Transverse colon (tissue), 4 donors: ENCODE results near the gene VAV1. TPM values are rescaled to one million over a fixed set of nuclear protein-coding genes. Genes with fewer than 3 reads are reported as not detected.

Experiments
- DNase-seq: peaks from one replicate; pipeline ENCODE4 v3.0.0-alpha.2; 2019
- H3K27ac ChIP-seq, 4 donors: fragments of 200-600 bp; sonication (generic); 2 replicates each; pipeline ENCODE4 v1.5.1; 2016 to 2018; ENCODE audit warnings: inconsistent platforms in 4 of 4
- H3K27me3 ChIP-seq: fragments of 200-600 bp; sonication (generic); 2 replicates; pipeline ENCODE4 v1.5.1; 2017; ENCODE audit warnings: inconsistent platforms
- H3K36me3 ChIP-seq, 4 donors: fragments of 200-600 bp; sonication (generic); 2 replicates each; pipeline ENCODE4 v1.5.1; 2017 to 2019; ENCODE audit warnings: inconsistent platforms in 4 of 4
- H3K4me1 ChIP-seq, 4 donors: fragments of 200-600 bp; sonication (generic); 2 replicates each; pipeline ENCODE4 v1.5.1; 2017 to 2020; ENCODE audit warnings: inconsistent platforms in 4 of 4
- H3K4me3 ChIP-seq, 4 donors: fragments of 200-600 bp; sonication (generic); 1 replicate in 1 of 4; 2 replicates in 3 of 4; pipeline versions ENCODE4 v1.5.1 to v1.6.1; 2017 to 2019; ENCODE audit warnings: inconsistent platforms in 4 of 4
- H3K9me3 ChIP-seq, 2 donors: fragments of 200-600 bp; sonication (generic); 2 replicates each; pipeline ENCODE4 v1.5.1; 2017 to 2019; ENCODE audit warnings: inconsistent platforms in 2 of 2
- CTCF ChIP-seq, 5 experiments: fragments of 200-600 bp in 3 of 5; fragments of 450-650 bp in 2 of 5; sonication (generic) in 3 of 5; IDR thresholded peaks; 1 replicate in 2 of 5; 2 replicates in 3 of 5; pipeline ENCODE4 v1.5.1; 2016 to 2017; ENCODE audit warnings: antibody characterized with exemption in 5 of 5, inconsistent platforms in 3 of 5, mild to moderate bottlenecking in 2 of 5, moderate library complexity in 1 of 5
- EP300 ChIP-seq: sonication (generic); formaldehyde crosslinking; IDR thresholded peaks from one replicate; pipeline ENCODE4 v1.6.1; 2017; ENCODE audit warnings: antibody characterized with exemption, low read depth
- POLR2A ChIP-seq: fragments of 450-650 bp; IDR thresholded peaks from one replicate; pipeline ENCODE4 v1.6.1; 2016; ENCODE audit warnings: antibody characterized with exemption, mild to moderate bottlenecking, moderate library complexity
- POLR2AphosphoS5 ChIP-seq, 3 donors: sonication (generic); formaldehyde crosslinking; IDR thresholded peaks; one replicate each; pipeline ENCODE4 v1.6.1; 2016; ENCODE audit warnings: antibody characterized with exemption in 3 of 3
- WGBS, 2 donors: methylation state at CpG; one replicate each; pipeline ENCODE4 v1.1.5; 2018; ENCODE audit warnings: low coverage in 1 of 2; 5-methylcytosine and 5-hydroxymethylcytosine counted together
- in situ Hi-C, 4 donors: fragments of 200-750 bp; cut with MboI; loops; one replicate each; pipeline versions ENCODE4 v1.15.0 to v1.15.1; 2017; ENCODE audit warnings: low sequenced_read_pairs in 3 of 4, low pct_ligation_motif_present in 1 of 4, low pct_unique_long_range_greater_than_20kb in 1 of 4
- intact Hi-C: fragments of 100-400 bp; cut with DNase I; formaldehyde crosslinking; loops from one replicate; pipeline ENCODE4 v1.15.1; 2023; ENCODE audit warnings: low total_unique reads
- total RNA-seq, 4 donors: library from RNA; depleted of rRNA; stranded (reverse); fragments of >200 nt; gene quantifications; one replicate each; pipeline ENCODE4 v1.1.0, GENCODE V29; 2016

Gene VAV1
- total RNA-seq, 4 donors from 2014 or later: 0.60 to 10.8 (median 6.0) TPM

- Histone ChIP-seq H3K9me3 (no peaks in the 10 kb centered on the region), H3K36me3 (no peaks in the 10 kb centered on the region), H3K4me1 (peaks cover 29 to 55% (median 44%) of the 10 kb centered on the region in 4 donors), H3K27ac (peak overlapping the region; percentile 91 to 99 (median 97)), H3K4me3 (peak overlapping the region; percentile 0 to 78 (median 63)), H3K27me3 (no peaks in the 10 kb centered on the region)
- in situ Hi-C loops (loop anchor here in 3 of 4 donors (5.0 to 25.0 kb wide), 3 partner anchors 123 to 214 kb away; no protein-coding TSS in a partner anchor), intact Hi-C loops (loop anchor here (5.0 kb wide), 1 partner anchor 628 kb away; no protein-coding TSS in a partner anchor)
- TF ChIP-seq CTCF (IDR thresholded peaks at IDR 0.05) (peak in 1 of 5 experiments; percentile 3), POLR2AphosphoS5 (IDR thresholded peaks at IDR 0.05) (peak in 1 of 3 donors; percentile 22), EP300 (no peak), POLR2A (no peak)
- DNase-seq: peak; percentile 75
- WGBS, 2 donors: 10% methylated on average over 24 of the region's 24 CpGs; no CpG with 5 or more reads in 1 of the 2 donors
Observed at GRCh38 chr19:6738787-6739389, 33.6 kb upstream of the VAV1 start.

- no peaks in the 10 kb centered on the region for H3K9me3 ChIP-seq
- in situ Hi-C loops (loop anchor here in 3 of 4 donors (5.0 to 25.0 kb wide), 3 partner anchors 123 to 215 kb away; no protein-coding TSS in a partner anchor), intact Hi-C loops (loop anchor here (5.0 kb wide), 1 partner anchor 628 kb away; no protein-coding TSS in a partner anchor)
- no peaks in the 10 kb centered on the region for H3K36me3 ChIP-seq
- H3K27me3 ChIP-seq: no peaks in the 10 kb centered on the region
- peak; percentile 89 for DNase-seq
- peak; percentile 74 for TF ChIP-seq POLR2A
- peak; percentile 61 to 83 (median 70) for TF ChIP-seq POLR2AphosphoS5 (IDR thresholded peaks at IDR 0.05)
- TF ChIP-seq EP300: no peak
- no peak for TF ChIP-seq CTCF (IDR thresholded peaks at IDR 0.05)
- WGBS, 2 donors: 0% methylated on average over 24 of the region's 47 CpGs; no CpG with 5 or more reads in 1 of the 2 donors
- peak within 1 kb of the TSS; percentile 73 to 93 (median 82) for H3K4me3 ChIP-seq
- H3K4me1 ChIP-seq: peaks cover 35 to 60% (median 50%) of the 10 kb centered on the region in 4 donors
- H3K27ac ChIP-seq: peak within 1 kb of the TSS; percentile 91 to 99 (median 97)
Observed at GRCh38 chr19:6739390-6739882, 33.1 kb upstream of the VAV1 start, which contains the start of gene TRIP10. Gene TRIP10 (plus strand): TSS chr19:6739680. CDS start chr19:6739762, 82 bp downstream.

- WGBS, 2 donors: 1% methylated on average over 34 of the region's 34 CpGs; no CpG with 5 or more reads in 1 of the 2 donors
- Histone ChIP-seq H3K4me3 (peak overlapping the region; percentile 73 to 93 (median 82)), H3K36me3 (no peaks in the 10 kb centered on the region), H3K27me3 (no peaks in the 10 kb centered on the region), H3K4me1 (peaks cover 39 to 66% (median 56%) of the 10 kb centered on the region in 4 donors), H3K9me3 (no peaks in the 10 kb centered on the region), H3K27ac (peak overlapping the region; percentile 91 to 99 (median 97))
- peak; percentile 54 for DNase-seq
- intact Hi-C loops (loop anchor here (5.0 kb wide), 1 partner anchor 627 kb away; no protein-coding TSS in a partner anchor), in situ Hi-C loops (loop anchor here in 3 of 4 donors (5.0 to 25.0 kb wide), 3 partner anchors 122 to 215 kb away; no protein-coding TSS in a partner anchor)
- TF ChIP-seq POLR2A: no peak
- no peak for TF ChIP-seq POLR2AphosphoS5 (IDR thresholded peaks at IDR 0.05)
- TF ChIP-seq EP300: no peak
- TF ChIP-seq CTCF (IDR thresholded peaks at IDR 0.05): no peak
Observed at GRCh38 chr19:6739883-6740588, 32.5 kb upstream of the VAV1 start.
